GM13976 (cell line): ENCODE data around the gene ITPR1.

Source experiments
- DNase-seq: peaks from one replicate; pipeline ENCODE4 v3.0.0; 2012; ENCODE audit warnings: low spot score
- CTCF ChIP-seq: IDR thresholded peaks from 2 replicates; pipeline ENCODE4 v1.5.1; 2012; ENCODE audit warnings: borderline replicate concordance, mild to moderate bottlenecking; ENCODE audit not compliant: insufficient read depth; ENCODE audit errors: extremely low read depth, missing control alignments, control extremely low read depth
- in situ Hi-C: fragments of 300-500 bp; cut with MboI; formaldehyde crosslinking; loops from one replicate; pipeline ENCODE4 v1.12.0; 2022; ENCODE audit warnings: low sequenced_read_pairs, mixed read lengths, inconsistent platforms; ENCODE audit not compliant: unreplicated experiment

Gene ITPR1

DNA sequence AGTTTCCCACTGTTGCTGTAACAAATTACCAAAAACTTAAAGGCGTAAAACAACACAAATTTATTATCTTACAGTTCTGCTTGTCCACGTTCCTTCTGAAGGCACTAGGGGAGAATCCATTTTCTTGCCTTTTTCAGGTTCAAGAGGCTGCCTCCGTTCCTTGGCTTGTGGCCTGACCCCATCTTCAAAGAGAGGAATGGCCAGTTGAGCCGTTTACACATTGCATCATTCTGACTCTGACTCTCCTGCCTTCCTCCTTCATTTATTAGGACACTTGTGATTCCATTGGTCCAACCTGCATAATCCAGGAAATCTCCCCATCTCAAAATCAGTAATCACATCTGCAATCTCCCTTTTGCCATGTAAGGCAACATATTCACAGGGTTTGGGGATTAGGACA, 363.4 kb downstream of the ITPR1 start:
- in situ Hi-C loops = no loop called here
- TF ChIP-seq CTCF = no peak
- no peak for DNase-seq

DNA sequence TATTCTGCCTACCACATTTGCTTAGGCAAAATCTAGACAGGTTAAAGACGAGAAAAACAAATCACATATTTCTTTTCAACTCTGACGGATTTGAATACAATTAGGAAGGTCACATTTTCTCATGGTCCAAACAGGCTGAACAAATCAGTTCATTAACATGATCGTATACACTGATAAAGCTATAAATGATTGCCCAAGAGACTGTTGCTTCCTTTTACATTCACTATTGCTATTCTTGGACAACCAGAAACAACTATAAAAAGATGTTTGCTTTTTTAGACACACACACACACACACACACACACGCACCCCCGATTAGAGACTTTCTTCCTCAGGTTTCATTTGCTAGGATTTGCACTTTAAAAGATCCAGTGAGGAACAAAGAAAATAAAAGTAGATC, 363.8 kb downstream of the ITPR1 start:
- no peak for TF ChIP-seq CTCF
- in situ Hi-C loops = no loop called here
- DNase-seq = no peak

DNA sequence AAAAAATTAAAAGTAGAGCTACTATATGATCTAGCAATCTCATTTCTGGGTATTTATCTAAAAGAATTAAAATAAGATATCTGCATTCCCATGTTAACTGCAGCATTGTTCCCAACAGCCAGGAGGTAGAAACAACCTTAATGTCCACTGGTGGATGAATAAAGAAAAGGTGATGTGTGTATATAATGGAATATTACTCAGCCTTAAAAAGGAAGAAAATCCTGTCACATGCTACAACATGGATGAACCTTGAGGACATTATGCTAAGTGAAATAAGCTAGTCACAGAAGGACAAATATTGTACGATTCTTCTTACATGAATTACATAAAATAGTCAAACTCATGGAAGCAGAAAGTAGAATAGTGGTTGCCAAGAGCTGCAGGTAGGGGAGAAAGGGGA, 366.6 kb downstream of the ITPR1 start:
- in situ Hi-C loops = no loop called here
- DNase-seq = no peak

GRCh38 chr3:4862973-4863372, 369.8 kb downstream of the ITPR1 start:
- in situ Hi-C loops = no loop called here
- no peak for DNase-seq
- no peak for TF ChIP-seq CTCF

More for the DNA sequence above, 366.6 kb downstream of the ITPR1 start:
- no peak for TF ChIP-seq CTCF

DNA sequence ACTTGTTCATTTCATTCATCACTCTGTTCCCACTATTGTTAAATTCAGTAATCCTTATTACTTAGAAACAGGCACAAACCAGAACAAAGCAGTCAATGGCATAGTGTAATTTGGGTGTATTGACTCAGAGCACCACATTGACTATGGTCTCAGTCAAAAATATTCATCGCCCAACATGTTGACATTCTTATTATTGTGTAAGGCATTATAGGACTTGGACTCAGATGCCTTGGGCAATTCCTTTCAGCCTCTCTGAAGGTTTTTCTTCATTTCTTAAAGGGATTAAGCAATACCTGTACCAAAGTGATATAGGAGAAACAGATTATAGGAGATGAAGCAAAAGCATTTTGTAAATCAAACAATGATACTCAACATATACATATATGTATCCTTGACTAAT, 371.4 kb downstream of the ITPR1 start:
- in situ Hi-C loops = no loop called here
- no peak for TF ChIP-seq CTCF
- no peak for DNase-seq

GRCh38 chr3:4865714-4866113, 372.6 kb downstream of the ITPR1 start:
- no peak for DNase-seq
- no peak for TF ChIP-seq CTCF
- in situ Hi-C loops = no loop called here

GRCh38 chr3:4866866-4867265, 373.7 kb downstream of the ITPR1 start:
- no peak for DNase-seq
- TF ChIP-seq CTCF = no peak
- in situ Hi-C loops = no loop called here
